Posterior vena cava (tissue), 2 donors: ENCODE measurements around the gene TUBB3. TPM values are rescaled to one million over a fixed set of nuclear protein-coding genes. Genes with fewer than 3 reads are reported as not detected.
"Not testable (repeated sequence)": the region's sequence is repeated elsewhere in the genome, so short reads cannot be mapped to it uniquely, and the experiment has no call there.

Source experiments
- DNase-seq: peaks from one replicate; pipeline ENCODE4 v3.0.0-alpha.2; 2020; ENCODE audit warnings: low spot score
- intact Hi-C, 2 donors: fragments of 100-400 bp; cut with DNase I; formaldehyde crosslinking; loops; one replicate each; pipeline versions ENCODE4 v1.14.1 to v1.14.2; 2022 to 2023
- total RNA-seq, 2 donors: library from RNA; stranded (reverse); fragmentation: NEBNext Ultra II Directional; extraction: Animal tissue kit (Norgen Biotek cat#: 25700); gene quantifications; one replicate each; pipeline ENCODE4 v1.2.1, GENCODE V29; 2021
- donor health status: DM: yes; HTN: yes; CAD: no.
- donor health status: DM: yes; HTN: yes; CAD: no.

Gene TUBB3
- total RNA-seq, 2 donors from 2014 or later, result 5.9 to 16.1 TPM

DNA sequence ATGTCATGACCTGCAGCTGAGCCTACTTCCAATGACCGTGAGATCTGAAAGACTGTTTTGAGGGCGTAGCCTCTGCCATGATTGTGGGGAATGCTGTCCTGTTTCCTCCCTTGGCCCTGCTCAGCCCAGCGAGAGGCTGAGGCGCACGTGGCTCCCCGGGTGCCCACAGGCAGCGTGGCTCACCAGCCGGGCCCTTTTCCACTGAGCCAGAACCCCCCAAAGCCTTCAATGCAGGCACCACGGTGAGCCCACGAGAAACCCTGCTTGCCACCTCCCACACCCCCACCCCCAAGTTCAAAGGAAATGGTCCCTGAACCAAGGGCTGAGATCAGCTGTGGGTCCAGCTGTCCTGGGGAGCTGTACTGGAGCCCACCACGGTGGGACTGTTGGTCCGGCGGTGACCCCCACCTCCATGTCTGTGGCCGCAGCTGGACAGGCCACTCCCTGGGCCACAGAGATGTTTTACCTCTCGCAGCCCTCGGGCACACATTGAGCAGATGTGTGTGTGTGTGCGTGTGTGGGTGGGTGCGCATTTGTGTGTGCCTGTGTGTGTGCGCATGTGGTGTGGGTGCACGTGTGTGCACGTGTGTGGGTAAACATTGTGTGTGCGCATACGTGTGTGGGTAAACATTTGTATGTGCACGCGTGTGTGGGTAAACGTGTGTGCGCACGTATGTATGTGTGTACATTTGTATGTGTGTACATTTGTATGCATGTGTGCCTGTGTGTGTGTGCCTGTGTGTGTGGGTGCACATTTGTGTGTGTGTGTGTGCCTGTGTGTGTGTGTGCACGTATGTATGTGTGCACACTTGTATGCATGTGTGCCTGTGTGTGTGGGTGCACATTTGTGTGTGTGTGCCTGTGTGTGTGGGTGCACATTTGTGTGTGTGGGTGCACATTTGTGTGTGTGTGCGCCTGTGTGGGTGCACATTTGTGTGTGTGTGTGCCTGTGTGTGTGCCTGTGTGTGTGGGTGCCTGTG lies 9.4 kb upstream of the TUBB3 start:
- no peak for DNase-seq
- intact Hi-C loops, result no loop called here

GRCh38 chr16:89914642-89915285 lies 8.4 kb upstream of the TUBB3 start:
- intact Hi-C loops, DNase-seq: not testable (repeated sequence)

- no peak for DNase-seq
- intact Hi-C loops, result no loop called here
These were observed 7.6 kb upstream of the TUBB3 start for GRCh38 chr16:89915303-89916232.

- intact Hi-C loops, result no loop called here
- DNase-seq, result peak; percentile 95
These were observed 5.2 kb upstream of the TUBB3 start for GRCh38 chr16:89917773-89918452.

- DNase-seq, result peak; percentile 85
- intact Hi-C loops, result no loop called here
These were observed 4.4 kb upstream of the TUBB3 start, which contains the start of gene MC1R for GRCh38 chr16:89918453-89919347. Gene MC1R (plus strand): TSS chr16:89918862. CDS start chr16:89919259, 397 bp downstream.

DNA sequence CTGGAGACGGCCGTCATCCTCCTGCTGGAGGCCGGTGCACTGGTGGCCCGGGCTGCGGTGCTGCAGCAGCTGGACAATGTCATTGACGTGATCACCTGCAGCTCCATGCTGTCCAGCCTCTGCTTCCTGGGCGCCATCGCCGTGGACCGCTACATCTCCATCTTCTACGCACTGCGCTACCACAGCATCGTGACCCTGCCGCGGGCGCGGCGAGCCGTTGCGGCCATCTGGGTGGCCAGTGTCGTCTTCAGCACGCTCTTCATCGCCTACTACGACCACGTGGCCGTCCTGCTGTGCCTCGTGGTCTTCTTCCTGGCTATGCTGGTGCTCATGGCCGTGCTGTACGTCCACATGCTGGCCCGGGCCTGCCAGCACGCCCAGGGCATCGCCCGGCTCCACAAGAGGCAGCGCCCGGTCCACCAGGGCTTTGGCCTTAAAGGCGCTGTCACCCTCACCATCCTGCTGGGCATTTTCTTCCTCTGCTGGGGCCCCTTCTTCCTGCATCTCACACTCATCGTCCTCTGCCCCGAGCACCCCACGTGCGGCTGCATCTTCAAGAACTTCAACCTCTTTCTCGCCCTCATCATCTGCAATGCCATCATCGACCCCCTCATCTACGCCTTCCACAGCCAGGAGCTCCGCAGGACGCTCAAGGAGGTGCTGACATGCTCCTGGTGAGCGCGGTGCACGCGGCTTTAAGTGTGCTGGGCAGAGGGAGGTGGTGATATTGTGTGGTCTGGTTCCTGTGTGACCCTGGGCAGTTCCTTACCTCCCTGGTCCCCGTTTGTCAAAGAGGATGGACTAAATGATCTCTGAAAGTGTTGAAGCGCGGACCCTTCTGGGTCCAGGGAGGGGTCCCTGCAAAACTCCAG lies 3.4 kb upstream of the TUBB3 start:
- DNase-seq, result no peak
- intact Hi-C loops, result no loop called here

- intact Hi-C loops, result no loop called here
These were observed 2.4 kb upstream of the TUBB3 start for GRCh38 chr16:89920723-89921122.

DNA sequence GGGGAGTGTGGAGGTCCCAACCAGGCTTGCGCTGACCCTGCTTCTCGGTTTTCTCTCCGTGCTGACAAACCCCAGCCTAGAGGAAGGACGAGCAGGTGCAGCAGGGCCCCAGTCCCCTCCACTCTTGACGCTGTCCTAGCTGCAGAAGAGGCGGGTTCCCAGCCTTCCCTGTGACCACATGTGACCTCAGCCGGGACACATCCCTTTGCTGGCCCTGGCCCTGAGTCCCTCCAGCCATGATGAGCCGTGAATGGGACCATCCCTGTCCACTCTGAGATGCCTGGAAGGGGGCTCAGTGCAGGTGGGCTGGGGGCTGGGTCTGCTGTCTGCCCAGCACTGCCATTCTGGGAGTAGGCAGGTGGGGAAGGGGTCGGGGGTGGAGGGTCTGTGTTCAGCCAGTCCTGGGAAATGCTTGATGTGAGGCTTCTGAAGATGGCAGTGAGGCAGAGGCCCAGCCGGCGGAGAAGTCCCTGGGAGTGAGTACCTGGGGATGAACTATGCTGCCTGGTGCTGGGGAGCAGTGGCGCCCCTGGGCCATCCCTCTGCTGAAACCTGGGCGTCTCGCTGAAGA lies 1.9 kb upstream of the TUBB3 start:
- DNase-seq, result peak; percentile 81
- intact Hi-C loops, result no loop called here

More at GRCh38 chr16:89920723-89921122, 2.4 kb upstream of the TUBB3 start:
- DNase-seq, result no peak

DNA sequence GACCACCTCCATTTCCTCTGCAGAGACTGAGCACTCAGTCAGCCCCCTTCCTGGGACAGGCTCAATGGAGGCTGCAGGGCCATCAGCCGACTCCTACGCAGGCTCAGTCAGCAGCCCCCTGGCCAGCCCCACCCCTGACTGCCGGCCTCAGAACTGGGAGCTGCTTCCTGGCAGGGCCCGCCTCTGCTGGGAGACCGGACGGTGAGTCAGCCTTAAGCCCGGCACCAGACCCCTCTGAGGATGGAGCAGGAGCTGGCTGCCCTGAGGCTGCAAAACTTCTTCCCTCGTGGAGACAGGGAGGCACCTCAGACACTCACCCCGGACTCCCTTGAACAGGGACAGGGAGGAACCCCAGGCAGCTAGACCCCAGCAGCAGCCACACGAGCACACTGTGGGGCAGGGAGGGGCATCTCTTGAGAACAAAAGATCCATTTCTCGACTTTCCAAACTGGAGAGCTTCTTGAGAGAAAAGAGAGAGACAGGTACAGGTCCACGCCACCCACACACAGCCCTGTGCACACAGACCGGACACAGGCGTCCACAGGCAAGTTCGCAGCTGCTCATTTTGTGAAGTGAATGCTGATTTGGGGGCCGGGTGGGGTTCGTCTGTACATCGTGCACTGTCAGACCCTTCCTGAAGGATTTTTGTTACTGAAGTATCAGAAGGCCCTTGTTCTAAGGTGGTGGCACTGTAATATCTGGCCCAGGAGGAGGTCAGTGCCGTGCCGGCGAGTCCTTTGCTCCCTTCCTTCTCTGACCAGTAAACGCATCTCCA lies 1.3 kb upstream of the TUBB3 start:
- DNase-seq, result peak; percentile 98
- intact Hi-C loops, result no loop called here

DNA sequence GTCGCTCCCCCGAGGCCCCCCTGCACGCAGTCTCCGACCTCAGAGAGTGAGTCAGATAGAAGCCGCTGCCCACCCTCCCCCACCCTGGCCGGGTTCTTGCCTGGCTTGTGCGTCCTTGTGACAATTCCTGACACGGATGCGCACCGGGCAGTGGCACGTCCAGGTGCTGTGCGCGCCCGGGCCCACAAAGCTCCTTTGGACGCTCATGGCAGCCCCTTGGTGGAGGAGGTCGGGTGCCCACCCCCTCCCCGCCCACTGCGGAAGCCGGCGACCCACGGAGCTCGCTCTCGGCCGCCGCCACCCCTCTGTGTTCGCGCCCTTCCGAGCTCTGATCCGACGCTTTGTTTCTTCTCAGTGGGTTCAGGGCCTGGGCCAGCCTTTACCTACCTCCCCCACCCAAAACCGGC lies 662 bp upstream of the TUBB3 start:
- peak; percentile 98 for DNase-seq
- intact Hi-C loops, result no loop called here

DNA sequence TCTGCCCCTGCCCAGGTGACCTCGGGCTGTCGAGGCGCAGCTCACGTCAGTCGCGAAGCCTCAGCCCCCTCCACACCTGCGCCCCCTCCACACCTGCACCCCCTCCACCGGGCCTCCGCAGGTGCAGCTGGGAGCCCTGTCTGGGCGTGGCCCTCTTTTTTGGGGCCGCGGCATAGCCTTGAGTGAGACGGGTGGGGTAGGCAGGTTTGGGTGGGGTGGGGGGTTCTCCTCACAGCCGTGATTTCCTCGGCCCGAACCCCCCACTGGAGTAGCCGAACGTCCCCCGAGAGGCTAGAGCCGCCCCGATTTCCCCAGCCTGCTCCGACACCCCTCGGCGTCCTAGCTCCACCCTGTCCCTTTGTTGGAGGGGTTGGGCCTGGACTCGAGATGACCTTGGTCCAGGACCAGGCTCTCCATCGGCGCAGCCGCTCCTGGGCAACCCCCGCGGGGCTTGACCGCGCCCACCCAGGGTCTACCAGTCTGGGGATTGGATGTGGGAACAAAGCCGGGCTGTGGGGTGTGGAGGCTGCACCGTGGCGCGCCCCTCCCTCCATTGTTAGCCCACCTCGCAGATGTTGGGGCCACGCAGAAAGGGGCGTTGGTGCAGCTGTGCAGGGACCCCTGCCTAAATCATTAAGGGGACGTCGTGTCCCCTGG lies 626 bp downstream of the TUBB3 start:
- DNase-seq, result peak; percentile 81
- intact Hi-C loops, result no loop called here

DNA sequence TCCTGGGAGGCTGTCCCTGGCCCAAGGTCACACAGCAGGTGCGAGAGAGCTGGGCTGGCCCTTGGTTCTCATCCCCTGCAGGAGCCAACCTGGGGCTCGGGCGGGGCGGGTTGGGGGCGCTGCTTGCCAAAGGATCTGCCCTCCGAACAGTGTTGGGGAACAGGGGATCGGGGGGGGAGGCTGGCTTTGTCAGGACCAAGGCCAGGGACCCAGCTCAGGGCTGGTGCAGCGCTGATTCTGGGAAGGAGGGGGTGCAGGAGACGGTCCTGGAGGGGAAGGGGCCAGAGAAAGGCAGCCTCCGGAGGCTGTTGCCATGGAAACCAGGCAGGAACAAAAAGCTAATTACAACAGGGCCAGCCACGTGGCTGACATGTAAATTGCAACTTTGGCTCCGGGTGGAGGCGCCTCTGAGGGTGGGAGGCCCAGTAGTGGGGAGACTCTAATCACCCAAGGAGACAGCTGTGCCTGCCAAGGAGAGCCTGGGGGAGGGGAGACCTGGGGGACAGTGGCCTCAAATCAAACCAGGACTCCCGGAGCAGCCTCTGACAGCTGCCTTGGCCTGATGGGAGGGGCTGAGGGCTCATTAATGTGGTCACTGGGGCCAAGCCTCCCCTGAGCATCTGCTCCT lies 1.3 kb downstream of the TUBB3 start:
- DNase-seq, result peak; percentile 86
- intact Hi-C loops, result no loop called here

GRCh38 chr16:89924925-89925307 lies 1.8 kb downstream of the TUBB3 start:
- intact Hi-C loops, result no loop called here
- no peak for DNase-seq

DNA sequence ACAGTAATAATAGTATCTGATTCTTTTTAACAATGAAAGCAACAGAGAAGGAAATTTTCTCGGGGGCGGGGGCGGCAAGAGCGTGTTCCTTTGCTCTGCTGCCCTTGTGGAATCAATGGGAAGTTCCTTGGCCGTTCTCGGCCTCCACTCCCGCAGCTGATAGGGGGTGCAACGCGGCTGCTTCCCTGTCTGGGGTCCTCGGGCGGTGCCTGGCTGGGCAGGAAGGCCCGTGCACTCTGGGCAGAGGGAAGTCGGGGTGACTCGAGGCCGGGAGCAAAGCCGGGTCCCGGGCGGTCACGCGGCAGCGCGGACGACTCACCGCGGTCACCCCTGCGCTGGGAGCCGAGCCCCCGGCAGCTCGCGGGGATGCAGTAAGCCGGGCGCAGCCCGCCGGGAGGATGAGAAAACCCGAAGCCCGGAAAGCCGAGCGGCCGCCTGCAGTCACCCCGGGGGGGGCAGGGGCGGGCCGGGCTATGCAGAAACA lies 2.5 kb downstream of the TUBB3 start:
- DNase-seq, result peak; percentile 81
- intact Hi-C loops, result no loop called here
